Thoracic aorta (tissue), 2 donors: Measurements from ENCODE around the gene GALNT11. TPM values are rescaled to one million over a fixed set of nuclear protein-coding genes. Genes with fewer than 3 reads are reported as not detected.
A peak's percentile ranks its signal among the peaks of the same experiment; 100 is the strongest.

Experiments
- ATAC-seq: fragments of 150-250 bp; one replicate; pipeline ENCODE4 v1.8.0; 2017; ENCODE audit warnings: low read depth; ENCODE audit not compliant: insufficient number of reproducible peaks, low FRiP score
- DNase-seq: peaks from one replicate; pipeline ENCODE4 v3.0.0-alpha.2; 2020; ENCODE audit warnings: low spot score
- H3K27ac ChIP-seq, 2 donors: fragments of 200-600 bp; sonication (generic); 1 replicate in 1 of 2; 2 replicates in 1 of 2; pipeline ENCODE4 v1.5.1; 2016; ENCODE audit warnings: mild to moderate bottlenecking in 2 of 2, moderate library complexity in 2 of 2
- H3K27me3 ChIP-seq: fragments of 200-600 bp; sonication (generic); replicated peaks from 2 replicates; pipeline ENCODE4 v1.6.0; 2016; ENCODE audit warnings: mild to moderate bottlenecking; ENCODE audit not compliant: insufficient read depth
- H3K36me3 ChIP-seq: fragments of 200-600 bp; sonication (generic); one replicate; pipeline ENCODE4 v1.5.1; 2016
- H3K4me1 ChIP-seq, 2 donors: fragments of 200-600 bp; sonication (generic); 1 replicate in 1 of 2; 2 replicates in 1 of 2; pipeline versions ENCODE4 v1.5.1 to v1.6.0; 2016; ENCODE audit warnings: low read depth in 2 of 2, mild to moderate bottlenecking in 1 of 2; ENCODE audit not compliant: control insufficient read depth in 1 of 2
- H3K4me3 ChIP-seq: fragments of 200-600 bp; sonication (generic); 2 replicates; pipeline ENCODE4 v1.5.1; 2016; ENCODE audit warnings: mild to moderate bottlenecking
- H3K9me3 ChIP-seq: fragments of 200-600 bp; sonication (generic); 2 replicates; pipeline ENCODE4 v1.5.1; 2016
- CTCF ChIP-seq: fragments of 200-600 bp; sonication (generic); IDR thresholded peaks from one replicate; pipeline ENCODE4 v1.5.1; 2019; ENCODE audit warnings: antibody characterized with exemption
- total RNA-seq, 2 donors: library from RNA; depleted of rRNA; stranded (reverse); fragments of >200 nt; gene quantifications; one replicate each; pipeline versions ENCODE4 v1.1.0 to v1.2.3, GENCODE V29; 2016

The GALNT11 gene
- total RNA-seq = 10 to 100 TPM; 30.1 to 47.7 TPM

GRCh38 chr7:152025077-152025936, at the start of gene GALNT11:
TSS of gene GALNT11 (plus strand) at chr7:152025674. CDS start at chr7:152094228, 68,554 bp downstream.
- no peaks in the 10 kb centered on the region for H3K36me3 ChIP-seq
- peak; percentile 3 for TF ChIP-seq CTCF
- H3K27me3 ChIP-seq = no peaks in the 10 kb centered on the region
- H3K4me3 ChIP-seq = peak within 1 kb of the TSS; percentile 91
- H3K4me1 ChIP-seq = peaks cover 8 to 10% of the 10 kb centered on the region in 2 donors
- peak; percentile 25 for DNase-seq
- H3K9me3 ChIP-seq = no peaks in the 10 kb centered on the region
- H3K27ac ChIP-seq = peak within 1 kb of the TSS; percentile 55 to 73
- ATAC-seq = peak; percentile 95

- H3K27ac ChIP-seq = no peak overlapping the region
- H3K27me3 ChIP-seq = no peaks in the 10 kb centered on the region
- ATAC-seq (no peak), DNase-seq (no peak)
- no peaks in the 10 kb centered on the region for H3K36me3 ChIP-seq
- H3K9me3 ChIP-seq = no peaks in the 10 kb centered on the region
- no peak for TF ChIP-seq CTCF
- H3K4me1 ChIP-seq = no peaks in the 10 kb centered on the region
- no peak overlapping the region for H3K4me3 ChIP-seq
These were observed 46.9 kb upstream of the GALNT11 start for GRCh38 chr7:151978616-151979015.

GRCh38 chr7:151981223-151981622, 44.3 kb upstream of the GALNT11 start:
- H3K27ac ChIP-seq = no peak overlapping the region
- TF ChIP-seq CTCF = no peak
- H3K4me1 ChIP-seq = no peaks in the 10 kb centered on the region
- no peaks in the 10 kb centered on the region for H3K9me3 ChIP-seq
- no peaks in the 10 kb centered on the region for H3K36me3 ChIP-seq
- DNase-seq (no peak), ATAC-seq (no peak)
- H3K27me3 ChIP-seq = no peaks in the 10 kb centered on the region
- H3K4me3 ChIP-seq = no peak overlapping the region

GRCh38 chr7:151982806-151983205, 42.7 kb upstream of the GALNT11 start:
- no peak for TF ChIP-seq CTCF
- DNase-seq (no peak), ATAC-seq (no peak)
- Histone ChIP-seq H3K4me3 (no peak overlapping the region), H3K4me1 (no peaks in the 10 kb centered on the region), H3K27ac (no peak overlapping the region), H3K9me3 (no peaks in the 10 kb centered on the region), H3K27me3 (no peaks in the 10 kb centered on the region), H3K36me3 (no peaks in the 10 kb centered on the region)

GRCh38 chr7:151984612-151985011, 40.9 kb upstream of the GALNT11 start:
- H3K27me3 ChIP-seq = no peaks in the 10 kb centered on the region
- H3K9me3 ChIP-seq = no peaks in the 10 kb centered on the region
- H3K4me1 ChIP-seq = no peaks in the 10 kb centered on the region
- ATAC-seq (no peak), DNase-seq (no peak)
- no peak overlapping the region for H3K4me3 ChIP-seq
- H3K27ac ChIP-seq = no peak overlapping the region
- H3K36me3 ChIP-seq = no peaks in the 10 kb centered on the region
- no peak for TF ChIP-seq CTCF
